Keratinocyte (primary cell): ENCODE data around the gene PHKA2.

Experiments
- EZH2 ChIP-seq: IDR thresholded peaks from one replicate; pipeline ENCODE4 v1.6.1; 2012; ENCODE audit warnings: inconsistent platforms, mild to moderate bottlenecking, low read length, moderate library complexity
- TF ChIP-seq, protein P1 (sequence below), 3 experiments: IDR thresholded peaks in 1 of 3; conservative IDR thresholded peaks in 1 of 3; optimal IDR thresholded peaks in 1 of 3; 2 replicates in 2 of 3; 3 replicates in 1 of 3; pipeline versions ENCODE3 to v1.5.1; 2011; ENCODE audit warnings: low read length in 3 of 3, mild to moderate bottlenecking in 3 of 3, moderate library complexity in 2 of 3, control low read depth in 1 of 3, inconsistent platforms in 1 of 3; ENCODE audit not compliant: insufficient read depth in 2 of 3; ENCODE audit errors: extremely low read depth in 1 of 3

- TF ChIP-seq, protein P1, sequence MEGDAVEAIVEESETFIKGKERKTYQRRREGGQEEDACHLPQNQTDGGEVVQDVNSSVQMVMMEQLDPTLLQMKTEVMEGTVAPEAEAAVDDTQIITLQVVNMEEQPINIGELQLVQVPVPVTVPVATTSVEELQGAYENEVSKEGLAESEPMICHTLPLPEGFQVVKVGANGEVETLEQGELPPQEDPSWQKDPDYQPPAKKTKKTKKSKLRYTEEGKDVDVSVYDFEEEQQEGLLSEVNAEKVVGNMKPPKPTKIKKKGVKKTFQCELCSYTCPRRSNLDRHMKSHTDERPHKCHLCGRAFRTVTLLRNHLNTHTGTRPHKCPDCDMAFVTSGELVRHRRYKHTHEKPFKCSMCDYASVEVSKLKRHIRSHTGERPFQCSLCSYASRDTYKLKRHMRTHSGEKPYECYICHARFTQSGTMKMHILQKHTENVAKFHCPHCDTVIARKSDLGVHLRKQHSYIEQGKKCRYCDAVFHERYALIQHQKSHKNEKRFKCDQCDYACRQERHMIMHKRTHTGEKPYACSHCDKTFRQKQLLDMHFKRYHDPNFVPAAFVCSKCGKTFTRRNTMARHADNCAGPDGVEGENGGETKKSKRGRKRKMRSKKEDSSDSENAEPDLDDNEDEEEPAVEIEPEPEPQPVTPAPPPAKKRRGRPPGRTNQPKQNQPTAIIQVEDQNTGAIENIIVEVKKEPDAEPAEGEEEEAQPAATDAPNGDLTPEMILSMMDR (optimal IDR thresholded peaks at IDR 0.05 in 1 of 3, IDR thresholded peaks at IDR 0.05 in 1 of 3, conservative IDR thresholded peaks at IDR 0.05 in 1 of 3; ENCODE audit: extremely low read depth in 1 of 3, insufficient read depth in 2 of 3, low read length in 3 of 3): no peak
- no peak for TF ChIP-seq EZH2
These were observed 23.1 kb upstream of the PHKA2 start for GRCh38 chrX:19007011-19007410.
